Immature natural killer cell (primary cell): ENCODE measurements around the gene EEF1AKMT2. TPM values are rescaled to one million over a fixed set of nuclear protein-coding genes. Genes with fewer than 3 reads are reported as not detected.
A peak's percentile ranks its signal among the peaks of the same experiment; 100 is the strongest.
"Not testable (repeated sequence)": the region's sequence is repeated elsewhere in the genome, so short reads cannot be mapped to it uniquely, and the experiment has no call there.

Experiments
- DNase-seq, 3 donors: peaks; one replicate each; pipeline ENCODE4 v3.0.0; 2022; ENCODE audit warnings: mixed read lengths in 1 of 3
- H3K27ac Mint-ChIP-seq, 6 donors: one replicate each; pipeline ENCODE4 v1.8.0; 2020; ENCODE audit warnings: mixed read lengths in 6 of 6, mild to moderate bottlenecking in 5 of 6, inconsistent platforms in 4 of 6, moderate library complexity in 3 of 6
- H3K27me3 Mint-ChIP-seq, 3 donors: one replicate each; pipeline ENCODE4 v1.8.0; 2020 to 2021; ENCODE audit warnings: low read depth in 3 of 3, mild to moderate bottlenecking in 3 of 3, mixed read lengths in 3 of 3, moderate library complexity in 3 of 3, inconsistent platforms in 1 of 3
- H3K36me3 Mint-ChIP-seq, 3 donors: one replicate each; pipeline ENCODE4 v1.8.0; 2020; ENCODE audit warnings: mixed read lengths in 3 of 3, inconsistent platforms in 2 of 3, mild to moderate bottlenecking in 2 of 3
- H3K4me1 Mint-ChIP-seq, 2 donors: one replicate each; pipeline ENCODE4 v1.8.0; 2020; ENCODE audit warnings: inconsistent platforms in 2 of 2, mild to moderate bottlenecking in 2 of 2, mixed read lengths in 2 of 2, moderate library complexity in 1 of 2
- H3K4me3 Mint-ChIP-seq, 5 donors: one replicate each; pipeline ENCODE4 v1.8.0; 2020; ENCODE audit warnings: mild to moderate bottlenecking in 5 of 5, mixed read lengths in 5 of 5, inconsistent platforms in 3 of 5, moderate library complexity in 3 of 5
- H3K9me3 Mint-ChIP-seq, 6 donors: one replicate each; pipeline ENCODE4 v1.8.0; 2020; ENCODE audit warnings: mild to moderate bottlenecking in 6 of 6, mixed read lengths in 6 of 6, inconsistent platforms in 4 of 6, moderate library complexity in 3 of 6
- polyA plus RNA-seq, 3 donors: library from polyadenylated mRNA; unstranded; fragments of 300-500 nt; fragmentation: Illumina TruSeq; gene quantifications; one replicate each; pipeline ENCODE4 v1.2.3, GENCODE V29; 2021

The EEF1AKMT2 gene
- polyA plus RNA-seq, result 10 to 100 TPM; 15.9 to 24.0 (median 18.5) TPM

DNA sequence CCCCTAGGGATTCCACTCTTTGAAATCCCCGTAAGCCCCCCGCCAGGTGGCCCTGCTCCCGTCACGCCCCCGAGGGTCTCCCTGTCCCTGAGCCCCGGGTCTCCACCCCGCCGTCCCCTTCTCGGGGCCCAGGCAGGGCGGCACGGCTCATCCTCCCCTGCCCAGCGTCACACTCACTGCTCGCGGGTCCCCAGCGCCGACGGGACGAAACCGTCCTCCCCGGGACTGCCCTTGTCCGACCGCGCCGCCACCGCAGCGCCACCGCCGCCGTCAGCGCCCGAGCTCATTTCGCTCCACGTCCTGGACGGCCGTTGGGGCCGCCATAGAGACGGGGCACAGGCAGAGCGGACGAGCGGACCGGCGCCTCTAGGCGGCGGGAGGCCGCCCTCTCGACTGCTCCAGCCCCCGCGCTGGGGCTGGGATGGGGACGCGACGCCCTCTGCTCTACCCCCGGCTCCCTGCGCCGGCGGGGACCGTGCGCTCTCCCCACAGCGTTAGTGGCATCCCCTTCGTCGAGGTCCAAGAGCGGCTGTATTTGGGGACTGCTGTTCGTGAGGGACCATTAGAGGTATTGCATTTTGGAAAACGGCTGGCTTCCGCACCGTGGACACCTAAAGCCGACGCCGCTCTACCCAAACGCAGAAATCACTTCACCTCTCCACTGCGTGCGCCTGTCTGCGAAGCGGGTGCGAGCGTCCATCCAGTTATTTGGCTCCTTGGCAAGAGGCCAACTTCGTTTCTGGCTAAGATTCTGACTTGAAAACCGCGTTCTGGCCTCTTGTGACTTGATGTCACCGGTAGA, at the start of gene EEF1AKMT2:
Gene EEF1AKMT2, minus strand, starts transcription at position 341 of the 802 bp plus-strand sequence. Its CDS starts 54 bp downstream, at position 287.
- Mint-ChIP-seq H3K27ac (peak within 1 kb of the TSS; percentile 90 to 96 (median 94)), H3K4me1 (peaks cover 23 to 25% of the 10 kb centered on the region in 2 donors), H3K9me3 (no peaks in the 10 kb centered on the region), H3K4me3 (peak within 1 kb of the TSS; percentile 92 to 99 (median 97)), H3K27me3 (peaks cover 2 to 9% (median 3%) of the 10 kb centered on the region in 3 donors), H3K36me3 (peaks cover 0 to 8% (median 7%) of the 10 kb centered on the region in 3 donors)
- DNase-seq, result peak; percentile 87 to 90 (median 89)

- no peaks in the 10 kb centered on the region for H3K4me1 Mint-ChIP-seq
- no peak overlapping the region for H3K4me3 Mint-ChIP-seq
- no peak for DNase-seq
- H3K36me3 Mint-ChIP-seq, result peaks cover 13 to 33% (median 21%) of the 10 kb centered on the region in 3 donors
- no peaks in the 10 kb centered on the region for H3K9me3 Mint-ChIP-seq
- H3K27me3 Mint-ChIP-seq, result no peaks in the 10 kb centered on the region
- H3K27ac Mint-ChIP-seq, result no peak overlapping the region
Observed at GRCh38 chr10:124837687-124838086, 46.0 kb upstream of the EEF1AKMT2 start.

- Mint-ChIP-seq H3K4me3 (no peak overlapping the region), H3K4me1 (no peaks in the 10 kb centered on the region), H3K36me3 (peaks cover 12 to 49% (median 27%) of the 10 kb centered on the region in 3 donors)
Observed at GRCh38 chr10:124831116-124831515, 39.4 kb upstream of the EEF1AKMT2 start.

DNA sequence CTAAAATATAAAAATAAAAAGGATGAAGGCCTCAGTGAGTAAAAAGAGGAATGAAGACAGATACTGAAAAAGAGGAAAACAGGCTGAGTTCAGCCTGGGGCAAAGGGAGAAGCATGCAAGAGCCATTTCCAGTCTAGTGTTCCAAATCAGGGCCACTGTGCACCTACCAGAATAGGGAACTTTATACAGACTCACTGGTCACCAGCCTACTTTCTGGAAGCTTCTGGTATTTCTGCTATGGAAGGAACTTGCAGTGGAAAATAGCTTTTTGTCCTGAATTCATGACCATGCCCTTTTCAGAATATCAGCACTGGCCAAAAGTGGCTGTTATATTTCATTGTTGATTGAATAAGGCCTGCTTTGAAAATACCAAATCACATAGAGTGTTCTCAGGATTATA, 38.8 kb upstream of the EEF1AKMT2 start:
- H3K27ac Mint-ChIP-seq, result no peak overlapping the region
- H3K4me3 Mint-ChIP-seq, result no peak overlapping the region
- no peaks in the 10 kb centered on the region for H3K4me1 Mint-ChIP-seq
- H3K36me3 Mint-ChIP-seq, result peaks cover 6 to 43% (median 20%) of the 10 kb centered on the region in 3 donors
- H3K27me3 Mint-ChIP-seq, result peaks cover 0 to 2% (median 0%) of the 10 kb centered on the region in 3 donors
- H3K9me3 Mint-ChIP-seq, result no peaks in the 10 kb centered on the region
- DNase-seq, result no peak

More at GRCh38 chr10:124831116-124831515, 39.4 kb upstream of the EEF1AKMT2 start:
- DNase-seq, result no peak
- H3K27ac Mint-ChIP-seq, result no peak overlapping the region
- no peaks in the 10 kb centered on the region for H3K9me3 Mint-ChIP-seq
- H3K27me3 Mint-ChIP-seq, result peaks cover 0 to 2% (median 0%) of the 10 kb centered on the region in 3 donors

DNA sequence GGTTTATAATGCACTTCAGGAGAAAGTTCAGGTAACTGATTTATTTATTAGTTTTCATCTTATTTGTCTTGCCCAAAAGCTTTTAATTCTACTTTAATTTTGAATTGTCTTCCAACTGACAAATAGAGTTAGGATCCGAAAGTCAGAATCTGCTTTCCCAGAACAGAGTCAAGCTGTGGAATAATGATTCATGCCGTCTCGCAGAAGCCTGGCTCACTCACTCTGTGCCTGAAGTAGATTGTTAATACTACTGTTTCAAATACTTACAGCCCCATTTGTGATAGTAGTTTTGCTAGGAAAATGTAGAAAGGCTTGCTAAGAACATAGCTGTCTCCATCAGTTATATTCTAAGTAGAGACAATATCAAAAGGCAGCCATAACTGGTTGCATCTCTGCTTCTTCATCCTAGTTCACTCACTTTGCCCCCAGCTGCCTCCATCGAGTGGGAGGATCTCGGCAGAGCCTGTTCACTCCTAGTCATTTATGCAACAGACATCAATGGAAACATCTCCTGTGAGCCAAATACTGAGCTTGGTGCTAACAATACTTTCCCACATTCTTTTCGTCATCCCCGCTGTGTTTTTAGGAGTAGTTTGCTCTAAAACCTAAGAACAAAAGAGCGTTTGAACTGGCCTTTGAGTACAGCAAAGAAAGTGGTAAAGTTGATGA, 37.9 kb upstream of the EEF1AKMT2 start:
- Mint-ChIP-seq H3K36me3 (peaks cover 0 to 37% (median 19%) of the 10 kb centered on the region in 3 donors), H3K4me3 (no peak overlapping the region), H3K9me3 (no peaks in the 10 kb centered on the region), H3K27me3 (peaks cover 0 to 2% (median 0%) of the 10 kb centered on the region in 3 donors), H3K27ac (no peak overlapping the region), H3K4me1 (no peaks in the 10 kb centered on the region)
- no peak for DNase-seq

DNA sequence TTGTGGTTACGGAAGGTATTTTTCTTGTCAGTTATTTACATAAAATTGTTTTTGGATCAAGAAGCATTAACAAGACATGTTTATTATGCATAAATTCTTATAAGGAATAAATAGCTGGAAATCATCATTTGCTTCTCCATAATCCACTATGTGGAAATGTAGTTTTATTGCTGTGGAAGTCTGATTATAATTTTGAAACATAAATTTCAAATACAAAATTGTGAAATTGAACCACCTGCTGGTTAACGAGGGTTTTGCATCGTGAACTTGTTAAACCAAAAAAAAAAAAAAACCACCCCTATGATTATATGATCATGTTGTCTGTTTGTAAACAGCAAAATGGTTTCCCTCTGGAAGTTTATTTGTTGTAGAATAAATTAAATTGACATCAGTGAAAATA, 35.8 kb upstream of the EEF1AKMT2 start:
- H3K27ac Mint-ChIP-seq, result no peak overlapping the region
- H3K36me3 Mint-ChIP-seq, result peaks cover 4 to 32% (median 19%) of the 10 kb centered on the region in 3 donors
- H3K4me1 Mint-ChIP-seq, result no peaks in the 10 kb centered on the region
- peaks cover 0 to 2% (median 0%) of the 10 kb centered on the region in 3 donors for H3K27me3 Mint-ChIP-seq
- DNase-seq, result peak in 2 of 3 donors; percentile 7 to 11
- no peaks in the 10 kb centered on the region for H3K9me3 Mint-ChIP-seq
- H3K4me3 Mint-ChIP-seq, result no peak overlapping the region

GRCh38 chr10:124826262-124826661, 34.6 kb upstream of the EEF1AKMT2 start:
- no peak for DNase-seq
- Mint-ChIP-seq H3K4me3 (no peak overlapping the region), H3K27ac (peak overlapping the region in 1 of 6 donors; percentile 18), H3K36me3 (peaks cover 13 to 38% (median 22%) of the 10 kb centered on the region in 3 donors), H3K9me3 (no peaks in the 10 kb centered on the region), H3K4me1 (no peaks in the 10 kb centered on the region), H3K27me3 (no peaks in the 10 kb centered on the region)

DNA sequence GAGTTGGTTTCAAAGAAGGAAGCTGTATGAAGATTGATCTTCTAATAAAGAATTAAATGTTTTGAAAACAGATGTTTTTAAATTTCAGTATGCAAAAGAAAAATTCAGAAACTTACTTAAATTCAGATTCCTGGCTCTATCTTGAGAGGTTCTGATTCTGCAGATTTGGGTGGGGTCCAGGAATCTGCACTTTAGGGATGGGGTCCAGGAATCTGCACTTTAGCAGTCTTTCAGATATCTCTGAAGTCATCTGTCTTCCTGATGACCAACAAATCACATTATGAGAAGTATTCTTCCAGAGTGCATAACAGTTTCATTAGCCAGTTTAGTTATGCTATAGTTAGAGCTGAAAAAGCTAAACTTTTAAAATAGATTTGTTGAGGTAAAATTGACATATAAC, 34.0 kb upstream of the EEF1AKMT2 start:
- no peak for DNase-seq
- Mint-ChIP-seq H3K4me1 (no peaks in the 10 kb centered on the region), H3K9me3 (no peaks in the 10 kb centered on the region), H3K27ac (no peak overlapping the region), H3K4me3 (no peak overlapping the region), H3K36me3 (peaks cover 13 to 34% (median 18%) of the 10 kb centered on the region in 3 donors), H3K27me3 (no peaks in the 10 kb centered on the region)

- H3K4me3 Mint-ChIP-seq, result not testable (repeated sequence)
Observed at GRCh38 chr10:124824932-124825331, 33.2 kb upstream of the EEF1AKMT2 start.

GRCh38 chr10:124824507-124824906, 32.8 kb upstream of the EEF1AKMT2 start:
- H3K27ac Mint-ChIP-seq, result no peak overlapping the region
- H3K4me3 Mint-ChIP-seq, result no peak overlapping the region
- no peaks in the 10 kb centered on the region for H3K4me1 Mint-ChIP-seq
- no peaks in the 10 kb centered on the region for H3K27me3 Mint-ChIP-seq
- peaks cover 17 to 31% (median 20%) of the 10 kb centered on the region in 3 donors for H3K36me3 Mint-ChIP-seq
- H3K9me3 Mint-ChIP-seq, result no peaks in the 10 kb centered on the region
- DNase-seq, result no peak

More at GRCh38 chr10:124824932-124825331, 33.2 kb upstream of the EEF1AKMT2 start:
- H3K36me3 Mint-ChIP-seq, result peaks cover 15 to 32% (median 20%) of the 10 kb centered on the region in 3 donors
- H3K4me1 Mint-ChIP-seq, H3K27me3 Mint-ChIP-seq, DNase-seq, H3K9me3 Mint-ChIP-seq, H3K27ac Mint-ChIP-seq: not testable (repeated sequence)

DNA sequence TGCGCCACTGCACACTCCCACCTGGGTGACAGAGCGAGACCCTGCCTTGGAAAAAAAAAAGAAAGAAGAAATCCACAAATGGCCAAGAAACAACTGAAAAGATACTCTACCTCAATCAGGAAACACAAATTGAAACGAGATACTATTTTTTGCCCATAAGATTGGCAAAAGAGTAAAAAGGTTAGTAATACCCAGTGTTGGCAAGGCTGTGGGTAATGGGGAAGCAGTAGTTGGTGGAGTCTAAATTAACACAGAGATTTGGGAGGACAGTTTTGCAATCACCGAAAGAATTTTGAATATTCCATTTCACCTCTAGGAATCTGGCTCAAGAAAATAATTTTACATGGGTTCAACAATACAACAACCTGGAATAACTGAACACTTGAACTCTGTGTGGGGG, 29.8 kb upstream of the EEF1AKMT2 start:
- Mint-ChIP-seq H3K36me3 (peaks cover 22 to 40% (median 25%) of the 10 kb centered on the region in 3 donors), H3K27me3 (no peaks in the 10 kb centered on the region), H3K9me3 (no peaks in the 10 kb centered on the region), H3K4me3 (no peak overlapping the region), H3K27ac (no peak overlapping the region), H3K4me1 (no peaks in the 10 kb centered on the region)
- DNase-seq, result no peak

DNA sequence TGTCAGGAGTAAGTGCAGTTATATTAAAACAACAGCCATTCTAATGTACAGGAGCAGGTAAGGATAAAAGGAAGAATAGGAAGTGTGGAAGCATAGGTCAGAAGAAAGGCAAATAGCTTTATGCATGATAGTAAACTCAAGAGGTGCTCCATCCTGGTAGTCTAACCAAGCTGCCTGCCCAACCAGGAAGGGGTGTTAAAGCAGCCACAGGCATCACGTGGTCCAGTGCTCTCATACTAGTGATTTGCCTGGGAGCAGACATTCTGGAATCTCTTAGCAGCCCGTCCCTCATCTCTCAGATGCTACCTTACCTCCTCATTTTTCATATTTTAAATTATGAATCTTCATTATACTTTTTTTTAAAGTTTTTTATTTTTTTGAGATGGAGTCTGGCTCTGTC, 28.4 kb upstream of the EEF1AKMT2 start:
- Mint-ChIP-seq H3K27me3 (no peaks in the 10 kb centered on the region), H3K4me1 (no peaks in the 10 kb centered on the region), H3K9me3 (no peaks in the 10 kb centered on the region), H3K36me3 (peaks cover 19 to 38% (median 27%) of the 10 kb centered on the region in 3 donors), H3K27ac (no peak overlapping the region), H3K4me3 (no peak overlapping the region)
- DNase-seq, result no peak

GRCh38 chr10:124802313-124802675, 10.6 kb upstream of the EEF1AKMT2 start:
- Mint-ChIP-seq H3K27me3 (peaks cover 2 to 6% (median 3%) of the 10 kb centered on the region in 3 donors), H3K9me3 (no peaks in the 10 kb centered on the region), H3K4me3 (peak overlapping the region; percentile 86 to 92 (median 90)), H3K4me1 (peaks cover 20 to 21% of the 10 kb centered on the region in 2 donors), H3K36me3 (no peaks in the 10 kb centered on the region), H3K27ac (peak overlapping the region; percentile 62 to 94 (median 90))
- DNase-seq, result no peak

- no peaks in the 10 kb centered on the region for H3K36me3 Mint-ChIP-seq
- no peaks in the 10 kb centered on the region for H3K9me3 Mint-ChIP-seq
- no peak overlapping the region for H3K4me3 Mint-ChIP-seq
- H3K27ac Mint-ChIP-seq, result no peak overlapping the region
- peaks cover 3 to 7% (median 3%) of the 10 kb centered on the region in 3 donors for H3K27me3 Mint-ChIP-seq
- H3K4me1 Mint-ChIP-seq, result peaks cover 20 to 21% of the 10 kb centered on the region in 2 donors
- DNase-seq, result no peak
Observed at GRCh38 chr10:124799211-124799610, 7.5 kb upstream of the EEF1AKMT2 start.
